HCT116 (cell line): ENCODE data around the gene GRID2IP. TPM values are rescaled to one million over a fixed set of nuclear protein-coding genes. Genes with fewer than 3 reads are reported as not detected.

Experiments used
- ATAC-seq: fragments of 200-7000 bp; cut with Tn5 transposase; 2 replicates; pipeline ENCODE4 v1.9.1; 2020; ENCODE audit warnings: mild to moderate bottlenecking, moderate library complexity
- BruUV-seq: library from RNA; stranded (reverse); fragments of 400-500 nt; replicated peaks from 2 replicates; lab custom pipeline; 2021; lab: Mats Ljungman, UMichigan
- CTCF ChIA-PET: fragments of 300-600 bp; sonication (Branson Sonifier 250); formaldehyde crosslinking; loops from one replicate; lab custom pipeline; 2021; ENCODE audit warnings: antibody characterized with exemption; lab: Charles Lee
- POLR2A ChIA-PET: fragments of 300-600, 350-600 bp; sonication (Branson Sonifier 250); formaldehyde crosslinking; loops from one replicate; lab custom pipeline; 2021; ENCODE audit warnings: antibody characterized with exemption; lab: Charles Lee
- RAD21 ChIA-PET, 2 experiments: fragments of 300-600 bp; sonication (Branson Sonifier 250); formaldehyde crosslinking; loops; one replicate each; lab custom pipeline; 2023; ENCODE audit warnings: low total read pairs in 2 of 2; ENCODE audit not compliant: uncharacterized antibody in 2 of 2, unreplicated experiment in 2 of 2, low non-redundant PET in 1 of 2; lab: Charles Lee
- DNase-seq: peaks from one replicate; pipeline ENCODE4 v3.0.0-alpha.2; 2010; ENCODE audit warnings: low read depth, low spot score
- H2AFZ ChIP-seq: fragments of 200-600 bp; shearing (Covaris generic), sonication (generic); 2 replicates; pipeline ENCODE4 v1.6.1; 2017; ENCODE audit warnings: low read depth, mixed run types, mixed read lengths, antibody characterized with exemption, low read length; ENCODE audit not compliant: poor library complexity, severe bottlenecking
- H3K27ac ChIP-seq: 2 replicates; pipeline ENCODE4 v1.5.1; 2012; ENCODE audit warnings: low read depth, low read length
- H3K27me3 ChIP-seq: fragments of 200-600 bp; sonication (generic); 2 replicates; pipeline ENCODE4 v1.6.1; 2016; ENCODE audit warnings: mixed run types, low read length, mixed read lengths; ENCODE audit not compliant: insufficient read depth
- H3K36me3 ChIP-seq, 2 experiments: fragments of 200-500 bp in 1 of 2; fragments of 200-600 bp in 1 of 2; sonication (Bioruptor generic) in 1 of 2; sonication (generic) in 1 of 2; 2 replicates each; pipeline versions ENCODE4 v1.5.1 to v1.6.1; 2014 to 2016; ENCODE audit warnings: low read length in 2 of 2, inconsistent platforms in 1 of 2, mixed read lengths in 1 of 2, mixed run types in 1 of 2; ENCODE audit not compliant: insufficient read depth in 2 of 2, control insufficient read depth in 1 of 2
- H3K4me1 ChIP-seq, 2 experiments: fragments of 200-600 bp in 1 of 2; sonication (generic) in 1 of 2; 2 replicates each; pipeline versions ENCODE4 v1.5.1 to v1.6.1; 2012 to 2017; ENCODE audit warnings: low read length in 2 of 2, inconsistent platforms in 1 of 2, mild to moderate bottlenecking in 1 of 2, mixed read lengths in 1 of 2, mixed run types in 1 of 2, moderate library complexity in 1 of 2; ENCODE audit not compliant: insufficient read depth in 2 of 2, control insufficient read depth in 1 of 2
- H3K4me2 ChIP-seq: fragments of 200-600 bp; sonication (generic); 2 replicates; pipeline ENCODE4 v1.6.1; 2017; ENCODE audit warnings: mixed run types, low read length, mixed read lengths
- H3K4me3 ChIP-seq, 2 experiments: fragments of 200-600 bp in 1 of 2; sonication (generic) in 1 of 2; replicated peaks in 1 of 2; 2 replicates each; pipeline ENCODE4 v1.5.1; 2011 to 2016; ENCODE audit warnings: low read length in 2 of 2, control low read depth in 1 of 2, low read depth in 1 of 2, mild to moderate bottlenecking in 1 of 2, mixed read lengths in 1 of 2, mixed run types in 1 of 2
- H3K79me2 ChIP-seq: fragments of 200-600 bp; sonication (generic); 2 replicates; pipeline ENCODE4 v1.6.1; 2017; ENCODE audit warnings: mild to moderate bottlenecking, mixed run types, low read length, moderate library complexity, mixed read lengths; ENCODE audit not compliant: insufficient read depth
- H3K9ac ChIP-seq: fragments of 200-600 bp; sonication (generic); 2 replicates; pipeline ENCODE4 v1.6.1; 2016; ENCODE audit warnings: low read length, mixed read lengths
- H3K9me2 ChIP-seq: fragments of 200-600 bp; sonication (generic), shearing (Covaris generic); 2 replicates; pipeline ENCODE4 v1.6.1; 2017; ENCODE audit warnings: mixed run types, mild to moderate bottlenecking, moderate library complexity; ENCODE audit not compliant: insufficient read depth
- H3K9me3 ChIP-seq, 2 experiments: fragments of 200-500 bp in 1 of 2; fragments of 200-600 bp in 1 of 2; sonication (Bioruptor generic) in 1 of 2; sonication (generic) in 1 of 2; 2 replicates each; pipeline ENCODE4 v1.6.1; 2014 to 2017; ENCODE audit warnings: low read length in 2 of 2, mixed read lengths in 2 of 2, inconsistent platforms in 1 of 2, low read depth in 1 of 2, mild to moderate bottlenecking in 1 of 2, mixed run types in 1 of 2, moderate library complexity in 1 of 2; ENCODE audit not compliant: control insufficient read depth in 1 of 2, insufficient read depth in 1 of 2
- H4K20me1 ChIP-seq: fragments of 200-600 bp; sonication (generic), shearing (Covaris generic); 2 replicates; pipeline ENCODE4 v1.6.1; 2017; ENCODE audit warnings: mixed run types, mild to moderate bottlenecking, moderate library complexity; ENCODE audit not compliant: insufficient read depth
- CBX3 ChIP-seq: IDR thresholded peaks from 2 replicates; pipeline ENCODE4 v1.6.1; 2012; ENCODE audit warnings: low read depth
- CEBPB ChIP-seq: IDR thresholded peaks from 2 replicates; pipeline ENCODE4 v1.6.1; 2012; ENCODE audit warnings: low read depth
- ELF1 ChIP-seq: IDR thresholded peaks from 2 replicates; pipeline ENCODE4 v1.6.1; 2012; ENCODE audit warnings: low read depth, borderline replicate concordance
- EZH2phosphoT487 ChIP-seq: fragments of 200-600 bp; IDR thresholded peaks from 2 replicates; pipeline ENCODE4 v1.6.1; 2018; ENCODE audit warnings: antibody characterized with exemption, borderline replicate concordance
- FOSL1 ChIP-seq: IDR thresholded peaks from 2 replicates; pipeline ENCODE4 v1.6.1; 2012; ENCODE audit warnings: low read depth
- JUND ChIP-seq: IDR thresholded peaks from 2 replicates; pipeline ENCODE4 v1.6.1; 2012
- POLR2A ChIP-seq: IDR thresholded peaks from 2 replicates; pipeline ENCODE4 v1.7.0; 2011; ENCODE audit warnings: borderline replicate concordance; ENCODE audit not compliant: insufficient read depth, insufficient read length; ENCODE audit errors: extremely low read depth
- POLR2AphosphoS5 ChIP-seq: IDR thresholded peaks from 2 replicates; pipeline ENCODE4 v1.6.1; 2011; ENCODE audit warnings: mild to moderate bottlenecking, low read depth, low read length, moderate library complexity
- SIN3A ChIP-seq: IDR thresholded peaks from 2 replicates; pipeline ENCODE4 v1.6.1; 2012; ENCODE audit warnings: low read depth
- SRF ChIP-seq: IDR thresholded peaks from 2 replicates; pipeline ENCODE4 v1.6.1; 2012; ENCODE audit warnings: low read depth
- TCF7L2 ChIP-seq: IDR thresholded peaks from 2 replicates; pipeline ENCODE4 v1.7.0; 2011; ENCODE audit warnings: borderline replicate concordance, inconsistent platforms; ENCODE audit not compliant: insufficient read depth, insufficient read length; ENCODE audit errors: extremely low read depth
- YY1 ChIP-seq: IDR thresholded peaks from 2 replicates; pipeline ENCODE4 v1.6.1; 2011; ENCODE audit warnings: low read length, low read depth, moderate library complexity, mild to moderate bottlenecking; ENCODE audit not compliant: insufficient replicate concordance; ENCODE audit errors: extremely low read depth
- ZFX ChIP-seq: fragments of 450-650 bp; IDR thresholded peaks from 2 replicates; pipeline ENCODE4 v1.6.1; 2017
- intact Hi-C: fragments of 100-400 bp; cut with micrococcal nuclease; formaldehyde crosslinking; loops from 2 replicates; pipeline ENCODE4 v1.10.0; 2022
- total RNA-seq: library from RNA; stranded (reverse); gene quantifications from one replicate; pipeline ENCODE4 v1.2.1, GENCODE V29; 2021; ENCODE audit not compliant: unreplicated experiment
- TF ChIP-seq, protein P1 (sequence below): IDR thresholded peaks from 2 replicates; pipeline ENCODE4 v1.6.1; 2011; ENCODE audit warnings: mild to moderate bottlenecking, low read length, moderate library complexity; ENCODE audit not compliant: insufficient replicate concordance; ENCODE audit errors: extremely low read depth
- TF ChIP-seq, protein P2 (sequence below): IDR thresholded peaks from 2 replicates; pipeline ENCODE4 v1.6.1; 2012
- TF ChIP-seq, protein P3 (sequence below), 3 experiments: fragments of 200-600 bp in 1 of 3; sonication (generic) in 1 of 3; IDR thresholded peaks in 2 of 3; conservative IDR thresholded peaks in 1 of 3; 2 replicates each; pipeline ENCODE4 v1.5.1; 2012 to 2017; ENCODE audit warnings: low read depth in 2 of 3, low read length in 2 of 3, antibody characterized with exemption in 1 of 3, borderline replicate concordance in 1 of 3, control low read depth in 1 of 3, mild to moderate bottlenecking in 1 of 3, mixed read lengths in 1 of 3, mixed run types in 1 of 3, moderate library complexity in 1 of 3; ENCODE audit not compliant: insufficient read depth in 1 of 3

GRID2IP gene
- total RNA-seq, 1 experiment from 2014 or later, result 3.2 TPM

DNA sequence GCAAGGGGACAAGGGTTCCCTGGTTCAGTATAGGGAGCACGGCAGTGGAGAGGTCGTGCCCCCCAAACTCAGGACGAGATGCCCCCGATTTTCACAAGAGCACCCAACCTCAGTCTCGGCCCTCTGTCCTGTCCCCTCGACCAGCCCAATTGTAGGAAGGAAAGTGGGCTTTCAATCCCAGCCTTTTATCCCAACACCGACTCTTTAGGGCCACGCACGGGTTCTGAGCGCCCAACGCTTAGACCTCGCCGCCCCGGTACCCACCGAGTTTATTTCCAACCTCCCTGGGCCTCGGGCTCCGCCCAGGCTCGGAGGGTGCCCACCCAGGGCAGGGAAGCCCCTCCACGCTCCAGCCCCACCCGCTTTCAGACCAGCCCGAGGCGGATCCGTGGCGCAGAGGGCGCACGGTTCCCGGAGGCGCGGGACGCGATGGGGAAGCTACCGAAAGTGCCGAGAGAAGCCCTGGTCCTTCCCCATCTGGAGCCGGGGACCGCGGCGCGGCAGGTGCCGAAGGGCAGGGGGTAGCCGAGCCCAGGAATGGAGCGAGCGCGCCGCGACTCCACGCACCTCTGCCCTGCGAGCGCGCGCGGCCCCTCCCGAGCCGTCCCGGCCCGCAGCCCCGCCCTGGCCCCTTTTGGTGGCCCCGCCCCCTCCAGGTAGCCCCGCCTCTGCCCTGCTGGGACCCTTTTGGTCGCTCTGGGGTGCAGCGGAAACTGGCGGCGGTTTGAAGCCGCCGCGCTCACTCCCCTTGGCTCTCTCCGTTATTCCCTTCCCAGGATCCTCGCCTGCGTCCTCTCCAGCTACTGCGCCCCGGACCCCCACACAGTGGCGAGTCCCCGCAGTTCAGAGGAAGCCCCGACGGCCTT is 20.4 kb downstream of the GRID2IP start:
- RAD21 ChIA-PET, result no interaction called here
- Histone ChIP-seq H3K36me3 (no peaks in the 10 kb centered on the region), H3K79me2 (no peaks in the 10 kb centered on the region), H3K9ac (peak overlapping the region; percentile 79), H4K20me1 (no peaks in the 10 kb centered on the region)
- TF ChIP-seq TCF7L2 (no peak), POLR2A (peak; percentile 35), CBX3 (no peak), POLR2AphosphoS5 (peak; percentile 83), YY1 (no peak)
- TF ChIP-seq, all 23 proteins: peak for 2
- Histone ChIP-seq H3K9me3 (no peaks in the 10 kb centered on the region), H3K9me2 (no peaks in the 10 kb centered on the region), H3K4me1 (peaks cover 0 to 15% of the 10 kb centered on the region in 2 experiments; a peak in 1 of 4 replicates), H3K4me2 (peak overlapping the region; percentile 98), H3K4me3 (peak overlapping the region; percentile 74 to 94), H3K27ac (peak overlapping the region; percentile 59; the same call in 1 of the 2 replicates), H3K27me3 (no peaks in the 10 kb centered on the region), H2AFZ (peak overlapping the region; percentile 56)
- POLR2A ChIA-PET, result no interaction called here
- BruUV-seq, result no TSS peak
- DNase-seq (no peak), ATAC-seq (peak; percentile 94)
- intact Hi-C loops, result no loop called here
- CTCF ChIA-PET, result no interaction called here

DNA sequence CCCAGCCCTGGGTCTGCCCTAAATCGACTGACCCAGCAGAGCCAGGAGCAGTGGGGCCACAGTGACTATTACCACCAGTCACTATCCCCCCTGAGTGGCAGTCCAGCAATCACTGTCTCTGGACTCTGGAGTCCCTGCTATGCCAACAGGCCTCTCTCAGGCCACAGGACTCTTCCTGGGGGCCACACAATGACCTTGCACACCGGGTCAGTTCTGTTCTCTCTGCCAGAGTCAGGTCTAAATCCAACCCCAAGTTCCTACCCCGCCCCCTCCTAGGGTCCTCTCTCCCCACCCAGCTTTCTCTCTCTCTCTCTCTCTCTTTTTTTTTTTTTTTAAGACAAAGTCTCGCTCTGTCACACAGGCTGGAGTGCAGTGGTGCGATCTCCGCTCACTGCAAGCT is 21.6 kb downstream of the GRID2IP start:
- Histone ChIP-seq H3K4me1 (peaks cover 0 to 15% of the 10 kb centered on the region in 2 experiments; a peak in 1 of 4 replicates), H3K4me3 (no peak overlapping the region), H3K9me3 (no peaks in the 10 kb centered on the region), H3K9me2 (no peaks in the 10 kb centered on the region), H3K27me3 (no peaks in the 10 kb centered on the region), H3K36me3 (no peaks in the 10 kb centered on the region), H4K20me1 (no peaks in the 10 kb centered on the region), H3K4me2 (peak overlapping the region; percentile 98; the same call in 1 of the 2 replicates), H3K27ac (no peak overlapping the region), H2AFZ (no peak overlapping the region), H3K9ac (no peak overlapping the region), H3K79me2 (no peaks in the 10 kb centered on the region)
- no peak for ATAC-seq
- intact Hi-C loops, result no loop called here
- POLR2A ChIA-PET, result no interaction called here
- CTCF ChIA-PET, result no interaction called here
- RAD21 ChIA-PET, result no interaction called here
- TSS peak; percentile 63 for BruUV-seq
- no peak for DNase-seq
- TF ChIP-seq, protein P1, sequence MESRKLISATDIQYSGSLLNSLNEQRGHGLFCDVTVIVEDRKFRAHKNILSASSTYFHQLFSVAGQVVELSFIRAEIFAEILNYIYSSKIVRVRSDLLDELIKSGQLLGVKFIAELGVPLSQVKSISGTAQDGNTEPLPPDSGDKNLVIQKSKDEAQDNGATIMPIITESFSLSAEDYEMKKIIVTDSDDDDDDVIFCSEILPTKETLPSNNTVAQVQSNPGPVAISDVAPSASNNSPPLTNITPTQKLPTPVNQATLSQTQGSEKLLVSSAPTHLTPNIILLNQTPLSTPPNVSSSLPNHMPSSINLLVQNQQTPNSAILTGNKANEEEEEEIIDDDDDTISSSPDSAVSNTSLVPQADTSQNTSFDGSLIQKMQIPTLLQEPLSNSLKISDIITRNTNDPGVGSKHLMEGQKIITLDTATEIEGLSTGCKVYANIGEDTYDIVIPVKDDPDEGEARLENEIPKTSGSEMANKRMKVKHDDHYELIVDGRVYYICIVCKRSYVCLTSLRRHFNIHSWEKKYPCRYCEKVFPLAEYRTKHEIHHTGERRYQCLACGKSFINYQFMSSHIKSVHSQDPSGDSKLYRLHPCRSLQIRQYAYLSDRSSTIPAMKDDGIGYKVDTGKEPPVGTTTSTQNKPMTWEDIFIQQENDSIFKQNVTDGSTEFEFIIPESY, result no peak
- TF ChIP-seq EZH2phosphoT487, result no peak
- TF ChIP-seq POLR2AphosphoS5, result no peak
- TF ChIP-seq CBX3, result no peak
- no peak for TF ChIP-seq FOSL1
- TF ChIP-seq, protein P2, sequence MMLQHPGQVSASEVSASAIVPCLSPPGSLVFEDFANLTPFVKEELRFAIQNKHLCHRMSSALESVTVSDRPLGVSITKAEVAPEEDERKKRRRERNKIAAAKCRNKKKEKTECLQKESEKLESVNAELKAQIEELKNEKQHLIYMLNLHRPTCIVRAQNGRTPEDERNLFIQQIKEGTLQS, result no peak
- no peak for TF ChIP-seq POLR2A
- TF ChIP-seq SRF, result no peak
- TF ChIP-seq ELF1, result no peak
- TF ChIP-seq SIN3A, result no peak
- TF ChIP-seq CEBPB, result no peak
- TF ChIP-seq ZFX, result no peak
- TF ChIP-seq JUND, result no peak
- TF ChIP-seq, protein P3, sequence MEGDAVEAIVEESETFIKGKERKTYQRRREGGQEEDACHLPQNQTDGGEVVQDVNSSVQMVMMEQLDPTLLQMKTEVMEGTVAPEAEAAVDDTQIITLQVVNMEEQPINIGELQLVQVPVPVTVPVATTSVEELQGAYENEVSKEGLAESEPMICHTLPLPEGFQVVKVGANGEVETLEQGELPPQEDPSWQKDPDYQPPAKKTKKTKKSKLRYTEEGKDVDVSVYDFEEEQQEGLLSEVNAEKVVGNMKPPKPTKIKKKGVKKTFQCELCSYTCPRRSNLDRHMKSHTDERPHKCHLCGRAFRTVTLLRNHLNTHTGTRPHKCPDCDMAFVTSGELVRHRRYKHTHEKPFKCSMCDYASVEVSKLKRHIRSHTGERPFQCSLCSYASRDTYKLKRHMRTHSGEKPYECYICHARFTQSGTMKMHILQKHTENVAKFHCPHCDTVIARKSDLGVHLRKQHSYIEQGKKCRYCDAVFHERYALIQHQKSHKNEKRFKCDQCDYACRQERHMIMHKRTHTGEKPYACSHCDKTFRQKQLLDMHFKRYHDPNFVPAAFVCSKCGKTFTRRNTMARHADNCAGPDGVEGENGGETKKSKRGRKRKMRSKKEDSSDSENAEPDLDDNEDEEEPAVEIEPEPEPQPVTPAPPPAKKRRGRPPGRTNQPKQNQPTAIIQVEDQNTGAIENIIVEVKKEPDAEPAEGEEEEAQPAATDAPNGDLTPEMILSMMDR (IDR thresholded peaks at IDR 0.05 in 2 of 3, conservative IDR thresholded peaks at IDR 0.05 in 1 of 3; ENCODE audit: borderline replicate concordance in 1 of 3, insufficient read depth in 1 of 3, low read depth in 2 of 3, low read length in 2 of 3), result no peak
